Right lobe of liver (tissue), 6 donors: Measurements from ENCODE around the gene TFRC. TPM values are rescaled to one million over a fixed set of nuclear protein-coding genes. Genes with fewer than 3 reads are reported as not detected.
"Not testable (repeated sequence)": the region's sequence is repeated elsewhere in the genome, so short reads cannot be mapped to it uniquely, and the experiment has no call there.

ENCODE experiments used
- ATAC-seq, 4 donors: fragments of 200-7000 bp; cut with Tn5 transposase; one replicate each; pipeline ENCODE4 v1.9.1; 2020; ENCODE audit warnings: mild to moderate bottlenecking in 4 of 4, moderate library complexity in 4 of 4
- DNase-seq, 3 donors: peaks; one replicate each; pipeline ENCODE4 v3.0.0-alpha.2; 2020
- H3K27ac ChIP-seq, 3 donors: fragments of 200-600 bp; one replicate each; pipeline ENCODE4 v1.8.0; 2022
- H3K27me3 ChIP-seq, 2 donors: fragments of 200-600 bp; one replicate each; pipeline ENCODE4 v1.8.0; 2022
- H3K36me3 ChIP-seq, 4 donors: fragments of 200-600 bp; sonication (generic) in 1 of 4; one replicate each; pipeline versions ENCODE4 v1.5.1 to v1.8.0; 2017 to 2022; ENCODE audit warnings: control low read depth in 1 of 4
- H3K4me1 ChIP-seq, 4 donors: fragments of 200-600 bp; sonication (generic) in 1 of 4; one replicate each; pipeline versions ENCODE4 v1.5.1 to v1.8.0; 2017 to 2022; ENCODE audit warnings: control low read depth in 1 of 4
- H3K4me3 ChIP-seq, 3 donors: fragments of 200-600 bp; one replicate each; pipeline ENCODE4 v1.8.0; 2022
- H3K9me3 ChIP-seq, 4 donors: fragments of 200-600 bp; sonication (generic) in 1 of 4; one replicate each; pipeline versions ENCODE4 v1.5.1 to v1.8.0; 2017 to 2022; ENCODE audit warnings: control low read depth in 1 of 4
- CTCF ChIP-seq, 4 donors: fragments of 200-600 bp in 3 of 4; fragments of 450-650 bp in 1 of 4; IDR thresholded peaks; one replicate each; pipeline versions ENCODE4 v1.5.1 to v1.8.0; 2016 to 2022; ENCODE audit warnings: antibody characterized with exemption in 4 of 4, mild to moderate bottlenecking in 2 of 4
- POLR2A ChIP-seq: fragments of 450-650 bp; IDR thresholded peaks from one replicate; pipeline ENCODE4 v1.6.1; 2017; ENCODE audit warnings: antibody characterized with exemption, mild to moderate bottlenecking
- WGBS: methylation state at CpG from one replicate; pipeline ENCODE4 v1.1.6; 2018; ENCODE audit warnings: low coverage, low lambda C conversion rate; ENCODE audit not compliant: insufficient coverage; ENCODE audit errors: missing lambda C conversion rate; 5-methylcytosine and 5-hydroxymethylcytosine counted together
- intact Hi-C, 2 donors: fragments of 100-400 bp; cut with DNase I; formaldehyde crosslinking; loops; one replicate each; pipeline versions ENCODE4 v1.11.2 to v1.14.1; 2022
- total RNA-seq, 6 experiments: library from RNA; depleted of rRNA in 2 of 6; stranded (reverse); fragments of >200 nt in 2 of 6; fragmentation: NEBNext Ultra II Directional in 3 of 6; extraction: Animal tissue kit (Norgen Biotek cat#: 25700) in 3 of 6; gene quantifications; one replicate each; pipeline versions ENCODE4 v1.1.0 to v1.2.4, GENCODE V29; 2016 to 2023
- donor health status: DM: no; HTN: yes; CAD: no.
- donor health status: DM: no; HTN: no; CAD: no.
- donor health status: DM: no; HTN: no; CAD: no.
- donor health status: DM: no; HTN: yes; CAD: no.
- donor health status: DM: no; HTN: yes; CAD: no.

TFRC gene
- total RNA-seq, 6 experiments from 2014 or later = 20.5 to 132 (median 70.7) TPM

GRCh38 chr3:196063971-196064370 is 17.9 kb downstream of the TFRC start:
- TF ChIP-seq POLR2A (no peak), CTCF (IDR thresholded peaks at IDR 0.05) (no peak)
- Histone ChIP-seq H3K9me3 (no peaks in the 10 kb centered on the region), H3K4me3 (no peak overlapping the region), H3K27ac (no peak overlapping the region), H3K27me3 (no peaks in the 10 kb centered on the region), H3K4me1 (no peaks in the 10 kb centered on the region), H3K36me3 (peaks cover 22 to 96% (median 52%) of the 10 kb centered on the region in 4 donors)
- no peak for ATAC-seq
- 100% methylated on average over 1 of the region's 1 CpG for WGBS
- intact Hi-C loops = no loop called here
- DNase-seq = no peak

- H3K27me3 ChIP-seq = no peaks in the 10 kb centered on the region
- H3K36me3 ChIP-seq = peaks cover 22 to 97% (median 54%) of the 10 kb centered on the region in 4 donors
- no peaks in the 10 kb centered on the region for H3K4me1 ChIP-seq
- intact Hi-C loops = no loop called here
- no peaks in the 10 kb centered on the region for H3K9me3 ChIP-seq
- no peak overlapping the region for H3K4me3 ChIP-seq
- H3K27ac ChIP-seq = no peak overlapping the region
- TF ChIP-seq CTCF (IDR thresholded peaks at IDR 0.05) (no peak), POLR2A (no peak)
- ATAC-seq (no peak), DNase-seq (no peak)
- WGBS = 63% methylated on average over 6 of the region's 6 CpGs
Measured at GRCh38 chr3:196063456-196063855, 18.4 kb downstream of the TFRC start.

GRCh38 chr3:196063049-196063448 is 18.8 kb downstream of the TFRC start:
- no peak for DNase-seq
- Histone ChIP-seq H3K27me3 (no peaks in the 10 kb centered on the region), H3K9me3 (no peaks in the 10 kb centered on the region), H3K4me1 (no peaks in the 10 kb centered on the region), H3K4me3 (no peak overlapping the region), H3K27ac (no peak overlapping the region), H3K36me3 (peaks cover 22 to 98% (median 55%) of the 10 kb centered on the region in 4 donors)
- TF ChIP-seq CTCF (IDR thresholded peaks at IDR 0.05) (no peak), POLR2A (no peak)
- intact Hi-C loops = no loop called here
- ATAC-seq = no peak

- Histone ChIP-seq H3K36me3 (peaks cover 28 to 97% (median 55%) of the 10 kb centered on the region in 4 donors), H3K27ac (no peak overlapping the region), H3K4me3 (no peak overlapping the region), H3K27me3 (no peaks in the 10 kb centered on the region), H3K4me1 (peaks cover 0 to 8% (median 2%) of the 10 kb centered on the region in 4 donors), H3K9me3 (no peaks in the 10 kb centered on the region)
- intact Hi-C loops = no loop called here
- 100% methylated on average over 1 of the region's 1 CpG for WGBS
- TF ChIP-seq CTCF (IDR thresholded peaks at IDR 0.05) (no peak), POLR2A (no peak)
- DNase-seq = no peak
- ATAC-seq = no peak
Measured at GRCh38 chr3:196060834-196061233, 21.1 kb downstream of the TFRC start.

GRCh38 chr3:196057760-196058331 is 24.0 kb downstream of the TFRC start:
- intact Hi-C loops = no loop called here
- DNase-seq (no peak), ATAC-seq (no peak)
- Histone ChIP-seq H3K27me3 (no peaks in the 10 kb centered on the region), H3K27ac (no peak overlapping the region), H3K4me3 (no peak overlapping the region), H3K36me3 (peaks cover 31 to 94% (median 57%) of the 10 kb centered on the region in 4 donors), H3K9me3 (no peaks in the 10 kb centered on the region), H3K4me1 (peaks cover 0 to 14% (median 4%) of the 10 kb centered on the region in 4 donors)
- WGBS = 62% methylated on average over 3 of the region's 3 CpGs
- TF ChIP-seq POLR2A (no peak), CTCF (IDR thresholded peaks at IDR 0.05) (no peak)

- H3K9me3 ChIP-seq, H3K27me3 ChIP-seq, H3K4me3 ChIP-seq, DNase-seq, ATAC-seq, intact Hi-C loops: not testable (repeated sequence)
- Histone ChIP-seq H3K4me1 (peaks cover 0 to 14% (median 4%) of the 10 kb centered on the region in 4 donors), H3K27ac (peak overlapping the region in 1 of 3 donors; percentile 2), H3K36me3 (peaks cover 28 to 94% (median 58%) of the 10 kb centered on the region in 4 donors)
- WGBS = 75% methylated on average over 5 of the region's 6 CpGs
Measured at GRCh38 chr3:196056371-196056770, 25.5 kb downstream of the TFRC start.
